Retina (tissue), 1 donor: Measurements from ENCODE around the gene NUAK1.

Source experiments
- DNase-seq: peaks from one replicate; pipeline ENCODE4 v3.0.0-alpha.2; 2016

NUAK1 gene

DNA sequence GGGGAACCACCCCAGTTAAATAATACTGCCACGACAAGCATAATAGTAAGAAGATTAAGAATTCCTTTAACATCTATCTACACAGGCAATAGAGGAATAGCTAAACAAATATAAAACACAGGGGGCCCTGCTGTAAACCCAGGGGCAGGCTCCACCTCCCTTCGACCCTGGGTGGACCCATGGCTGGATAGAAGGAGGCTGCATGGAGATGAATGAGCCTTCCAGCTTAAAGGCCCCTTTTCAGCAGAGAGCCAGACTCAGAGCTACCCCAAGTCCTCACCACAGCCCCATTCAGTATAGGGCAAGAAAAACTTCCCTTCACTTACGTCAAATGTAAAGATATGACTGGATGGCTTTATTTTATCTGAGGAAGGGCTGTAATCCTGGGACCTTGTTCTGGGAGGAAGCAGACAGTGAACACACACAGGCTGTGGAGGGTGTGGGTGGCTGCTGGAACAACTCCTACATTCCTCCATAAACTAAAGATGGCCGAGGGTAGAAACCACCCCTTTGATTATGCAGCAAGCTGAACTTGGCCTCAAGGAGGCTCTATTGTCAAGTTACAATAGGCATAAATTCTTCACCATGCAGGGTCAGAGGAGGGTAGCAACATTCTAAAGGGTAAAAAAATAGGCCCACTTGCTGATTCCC, 30.4 kb downstream of the NUAK1 start:
- peak; percentile 58 for DNase-seq

DNA sequence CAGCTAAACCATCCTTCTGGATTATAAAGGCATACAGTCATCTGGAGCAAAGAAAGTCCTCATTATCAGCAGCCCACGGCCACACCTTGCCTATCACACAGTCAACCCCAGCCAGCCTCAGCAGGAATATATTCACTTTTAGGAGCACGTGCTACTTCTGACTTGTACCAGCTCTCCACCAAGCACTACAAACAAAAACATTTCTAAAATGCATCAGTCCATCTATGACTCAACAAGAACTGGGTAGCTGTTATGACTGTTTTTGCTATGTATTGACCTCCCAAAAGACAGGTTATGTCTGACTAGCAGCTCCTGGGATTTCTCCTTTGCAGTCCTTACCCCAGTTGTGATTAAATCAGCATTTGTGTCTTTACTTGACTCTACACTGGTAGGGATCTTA, 31.2 kb downstream of the NUAK1 start:
- DNase-seq = no peak

DNA sequence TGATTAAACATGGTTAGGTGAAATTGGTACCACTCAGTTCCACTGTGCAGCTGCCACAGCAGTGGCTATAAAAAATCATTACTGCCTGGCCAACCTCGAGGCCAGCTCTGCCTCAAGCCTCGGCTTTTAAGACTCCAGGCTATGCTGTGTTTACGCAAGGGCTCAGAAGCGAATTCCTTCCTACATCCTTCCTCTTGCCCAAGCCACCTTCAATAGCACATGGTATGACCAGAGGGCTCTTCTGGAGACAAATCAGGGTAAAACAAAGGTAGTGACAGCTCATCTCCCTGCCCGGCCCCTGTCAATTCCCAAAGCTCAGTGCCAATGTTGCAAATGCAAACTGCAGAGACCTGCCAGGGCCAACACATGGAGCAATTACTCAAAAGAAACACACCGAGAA, 31.9 kb downstream of the NUAK1 start:
- DNase-seq = no peak

DNA sequence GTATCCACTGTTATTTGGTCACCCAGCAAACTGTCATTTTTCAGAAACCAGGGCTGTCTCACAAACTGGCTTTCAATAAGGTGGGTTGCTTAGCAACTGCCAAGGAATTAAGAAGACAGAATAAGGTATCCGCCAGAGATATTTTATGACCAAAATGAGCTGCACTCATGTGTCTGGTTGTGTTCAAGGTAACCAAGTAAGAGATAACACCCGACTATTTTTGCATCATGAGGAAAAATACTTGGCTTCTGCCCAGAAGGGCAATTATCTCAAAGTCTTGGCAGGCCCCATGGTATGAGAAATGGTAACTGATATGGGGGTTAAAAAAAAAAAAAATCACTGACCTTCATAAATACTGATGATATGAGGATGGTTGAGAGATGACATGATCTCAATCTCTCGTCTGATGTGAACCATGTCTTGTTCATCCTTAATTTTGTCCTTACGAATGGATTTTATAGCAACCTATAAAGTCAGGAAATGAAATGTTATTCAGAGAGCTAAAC, 32.6 kb downstream of the NUAK1 start:
- no peak for DNase-seq

DNA sequence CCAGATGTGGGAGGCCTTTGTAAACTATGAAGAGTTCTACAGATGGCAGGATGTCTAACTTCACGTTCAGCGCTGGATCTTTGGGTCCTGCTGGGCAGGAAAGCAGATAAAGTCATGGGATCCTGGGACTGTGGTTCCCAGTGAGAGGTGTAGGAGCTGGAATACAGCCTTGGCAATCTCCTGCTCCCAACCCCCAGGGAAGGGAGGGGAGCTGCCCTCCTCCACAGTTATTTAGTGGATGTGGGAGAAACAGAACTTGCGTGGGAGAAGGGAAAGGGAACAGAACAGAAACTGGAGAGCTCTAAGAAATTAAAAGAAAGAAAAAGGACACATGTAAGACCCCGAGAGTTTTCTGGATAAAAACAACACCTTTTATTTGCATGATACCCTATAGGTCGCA, 37.0 kb downstream of the NUAK1 start:
- no peak for DNase-seq

DNA sequence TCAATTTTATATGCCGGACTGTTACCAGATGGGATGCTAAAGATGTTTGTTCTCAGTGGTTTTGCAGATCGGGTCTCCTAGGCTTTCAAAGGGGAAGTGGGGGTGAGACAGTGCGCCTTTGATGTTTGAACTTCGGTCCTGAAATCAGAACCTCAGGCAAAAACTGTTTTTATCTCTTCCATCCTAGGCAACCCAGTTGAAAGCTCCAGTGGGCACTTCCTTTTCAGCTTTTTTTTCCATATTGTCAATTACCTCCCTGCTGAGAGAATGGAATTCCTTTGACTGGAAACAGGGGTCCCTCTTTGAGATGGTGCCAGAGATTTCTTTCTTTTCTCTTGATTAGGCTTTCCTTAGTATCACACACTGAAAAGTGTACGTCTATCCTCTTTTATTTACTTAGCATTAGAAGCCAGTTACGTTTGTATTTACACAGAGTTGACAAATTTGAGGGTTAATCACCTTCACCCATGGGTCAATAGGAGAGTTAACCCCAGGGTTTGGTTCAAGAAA, 40.0 kb downstream of the NUAK1 start:
- DNase-seq = no peak

DNA sequence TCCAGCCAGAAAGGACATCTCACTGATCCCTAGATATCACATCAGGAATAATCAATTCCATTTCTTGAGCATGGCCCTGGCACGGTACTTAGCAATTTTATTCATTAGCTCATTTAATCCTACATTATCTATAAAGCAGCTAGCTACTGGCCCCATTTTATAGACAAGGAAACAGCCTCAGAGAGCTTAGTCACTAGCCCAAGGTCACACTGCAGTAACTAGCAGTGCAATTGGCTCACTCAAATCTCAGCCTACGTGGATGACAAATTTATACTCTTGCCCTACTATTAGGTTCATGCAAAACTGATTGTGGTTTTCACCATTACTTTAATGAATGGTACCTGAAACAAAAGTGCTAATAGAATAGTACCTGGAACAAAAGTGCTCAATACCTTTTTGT, 41.7 kb downstream of the NUAK1 start:
- DNase-seq = no peak

DNA sequence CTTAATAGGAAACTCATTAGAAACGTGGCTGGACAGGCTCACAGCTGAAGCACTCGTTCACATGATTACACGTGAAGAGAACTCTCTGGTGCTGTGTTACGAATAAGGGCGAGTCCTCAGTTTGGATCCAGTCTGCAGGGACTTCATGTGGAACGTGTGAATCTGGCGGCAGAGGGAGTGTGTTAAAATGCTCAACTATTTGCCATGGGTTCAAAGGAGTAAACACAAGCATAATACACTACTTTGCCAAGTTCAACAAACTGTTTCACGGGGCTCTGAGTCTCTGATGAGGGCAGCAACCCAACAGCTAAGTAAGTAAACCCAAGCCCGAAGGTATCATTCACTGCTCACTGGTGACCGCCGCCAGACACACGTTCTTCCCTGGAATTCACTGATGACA, 42.4 kb downstream of the NUAK1 start:
- DNase-seq = no peak

DNA sequence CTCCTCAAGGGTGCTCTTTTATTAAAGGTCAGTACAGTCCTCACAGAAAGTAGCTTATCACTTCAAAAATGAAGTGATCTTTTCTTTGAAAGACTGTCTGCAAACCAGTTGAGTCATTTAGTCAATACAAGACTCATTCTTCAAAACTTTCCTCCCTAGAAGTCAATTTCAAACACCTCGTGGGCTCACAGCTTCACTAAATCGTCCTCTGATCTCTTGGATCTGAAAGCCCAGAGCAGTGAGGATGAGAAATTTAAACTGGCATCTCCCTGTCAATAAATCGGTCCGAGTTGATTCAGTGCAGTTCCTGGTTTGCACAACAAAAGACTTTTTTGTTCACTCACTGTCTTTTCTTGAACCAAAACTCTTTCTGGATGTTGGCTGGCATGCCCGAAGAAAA, 44.5 kb downstream of the NUAK1 start:
- DNase-seq = no peak

DNA sequence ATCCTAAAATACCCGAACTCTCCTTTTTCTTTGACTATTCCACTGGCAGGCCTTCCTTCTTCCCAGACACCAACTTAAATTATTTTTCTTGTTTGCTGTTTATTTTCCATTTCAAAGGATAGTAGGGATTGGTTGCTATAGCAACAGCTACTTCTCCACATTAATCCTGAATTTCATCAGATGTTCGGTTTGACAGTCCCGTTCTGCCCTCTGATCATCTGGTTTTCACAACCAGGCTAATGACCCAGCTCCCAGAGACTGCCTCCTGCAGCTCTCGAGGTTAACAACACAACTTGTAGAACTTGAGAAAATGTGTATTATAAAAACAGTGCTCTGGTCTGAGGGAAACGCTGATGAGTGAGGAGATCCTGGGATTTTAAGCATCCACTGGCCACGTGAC, 45.5 kb downstream of the NUAK1 start:
- no peak for DNase-seq

DNA sequence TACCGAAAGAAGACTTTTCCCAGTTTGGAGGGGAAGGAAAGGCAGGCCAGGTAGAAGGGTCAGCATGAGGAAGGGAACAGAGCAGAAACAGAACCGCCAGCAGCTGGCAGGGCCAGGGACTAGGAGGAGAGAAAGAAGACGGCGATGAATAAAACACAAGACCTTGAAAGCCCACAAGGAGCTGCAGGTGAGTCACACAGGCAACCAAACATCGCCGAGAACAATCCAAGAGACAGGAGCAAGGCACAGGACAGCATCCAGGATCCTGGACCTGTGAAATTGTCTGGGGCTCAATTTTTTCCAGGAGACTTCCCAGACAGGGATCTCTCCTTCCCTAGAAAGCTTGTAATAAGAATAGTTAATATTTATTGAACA, 47.3 kb downstream of the NUAK1 start:
- DNase-seq = no peak

DNA sequence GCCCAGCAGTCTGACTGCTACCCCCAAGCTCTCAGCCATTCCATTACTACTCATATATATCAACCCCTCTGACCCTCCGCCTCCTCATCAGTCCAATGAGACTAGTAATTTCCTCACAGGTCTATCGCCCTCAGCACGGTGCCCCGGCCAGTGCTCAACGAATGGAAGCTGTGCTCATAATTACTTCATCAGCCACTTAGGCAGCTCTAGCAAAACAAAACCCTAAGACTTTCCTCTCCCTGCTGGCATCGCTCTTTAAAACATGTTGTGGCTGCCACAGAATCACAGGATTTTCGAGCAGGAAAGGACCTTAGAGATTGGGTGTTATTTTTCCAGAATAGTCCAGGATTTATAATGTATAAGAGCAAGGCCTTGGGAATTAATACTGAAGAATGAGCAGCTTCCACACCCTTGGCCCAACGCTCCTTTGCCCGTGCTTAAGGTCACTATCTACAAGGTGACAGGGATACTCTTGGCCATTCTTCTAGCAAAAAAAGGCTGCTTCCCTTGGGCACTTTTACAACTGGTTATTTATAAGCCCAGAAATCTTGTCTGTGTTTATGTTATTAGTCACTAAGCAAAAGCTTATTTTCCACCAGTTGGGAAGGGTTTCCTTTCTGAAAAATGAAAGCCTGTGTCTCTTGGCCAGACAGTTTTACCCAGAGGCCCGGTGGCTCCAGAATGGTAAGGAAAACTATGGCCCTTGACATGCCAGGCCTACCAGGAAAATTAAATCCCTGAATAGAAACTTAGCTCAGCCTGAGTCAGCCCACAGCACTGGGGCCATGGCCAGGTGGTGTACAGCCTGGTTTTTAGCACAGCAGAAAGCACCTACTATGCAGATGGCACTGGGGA, 47.9 kb downstream of the NUAK1 start:
- no peak for DNase-seq

DNA sequence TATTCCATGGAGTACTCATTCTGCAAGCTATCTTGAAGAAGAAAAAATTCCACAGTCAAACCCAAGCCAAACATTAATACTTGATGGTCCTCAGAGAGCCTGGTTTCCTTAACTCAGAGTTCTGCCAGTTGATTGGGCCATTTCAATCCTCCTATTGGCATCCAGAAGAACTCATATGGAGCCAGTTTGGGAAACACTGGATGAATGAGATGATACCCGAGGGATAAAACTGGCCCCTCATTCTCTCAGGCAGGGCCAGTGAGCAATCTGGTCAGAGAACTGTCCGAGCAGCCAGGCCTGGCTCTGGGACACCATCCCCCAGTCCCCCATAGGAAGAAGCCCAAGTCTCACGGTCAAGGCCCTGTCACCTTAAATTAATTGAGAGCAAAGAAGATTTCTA, 48.8 kb downstream of the NUAK1 start:
- no peak for DNase-seq

DNA sequence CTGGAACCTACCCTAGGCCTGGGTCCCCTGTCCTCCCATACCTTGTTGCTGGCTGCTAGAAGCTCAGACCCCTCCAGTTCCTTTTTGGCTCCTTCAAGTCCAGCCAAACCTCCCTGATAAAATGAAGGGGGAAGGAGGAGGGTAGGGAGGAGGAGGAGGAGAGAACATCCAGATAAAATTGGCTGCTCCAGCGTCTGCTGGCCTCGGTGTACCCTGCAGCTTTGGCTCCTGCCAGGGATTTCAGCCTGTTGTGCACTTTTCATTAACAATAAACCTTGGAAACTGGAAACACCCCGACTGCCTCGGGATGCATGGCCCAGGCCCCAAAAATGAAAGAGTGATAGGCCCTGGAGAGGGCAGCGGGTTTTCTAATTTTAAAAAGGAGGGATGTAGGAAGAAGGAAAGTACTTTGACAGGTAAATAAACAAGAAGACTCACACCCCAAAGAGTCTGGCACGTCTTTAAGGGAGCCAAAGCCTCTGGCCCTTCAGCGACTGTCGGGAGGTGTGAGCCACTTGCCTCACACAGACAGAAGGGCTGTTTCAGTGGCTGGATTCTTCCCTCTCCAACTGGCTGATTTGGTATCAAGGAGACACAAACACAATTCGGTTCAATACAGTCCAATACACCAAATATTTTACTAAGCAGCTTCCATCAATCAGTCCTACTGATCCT, 49.8 kb downstream of the NUAK1 start:
- no peak for DNase-seq

DNA sequence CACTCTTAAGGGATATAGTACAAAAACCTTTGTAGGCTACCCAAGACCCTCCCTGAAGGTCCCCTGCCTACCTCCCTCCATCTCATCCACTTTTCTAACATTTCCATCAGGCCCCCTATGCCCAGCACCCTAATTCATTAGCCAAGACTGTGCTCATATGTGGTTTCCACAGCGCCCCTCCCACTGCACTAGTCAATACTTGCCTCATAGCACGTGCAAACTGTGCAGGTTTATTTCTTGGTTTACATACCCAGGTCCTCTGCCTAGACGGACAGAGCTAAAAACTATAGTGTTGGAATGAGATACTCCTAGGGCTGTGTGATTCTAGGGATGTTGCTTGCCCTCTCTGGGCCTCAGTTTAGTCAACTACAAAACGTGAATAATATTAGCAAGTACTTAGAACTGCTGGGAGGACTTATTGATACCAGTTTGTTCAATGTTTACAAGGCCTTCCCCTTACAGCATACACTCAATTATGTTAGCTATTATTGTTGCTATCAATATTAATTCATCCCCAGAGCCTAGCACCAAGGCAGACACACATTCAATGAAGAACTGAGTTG, 50.4 kb downstream of the NUAK1 start:
- DNase-seq = no peak

DNA sequence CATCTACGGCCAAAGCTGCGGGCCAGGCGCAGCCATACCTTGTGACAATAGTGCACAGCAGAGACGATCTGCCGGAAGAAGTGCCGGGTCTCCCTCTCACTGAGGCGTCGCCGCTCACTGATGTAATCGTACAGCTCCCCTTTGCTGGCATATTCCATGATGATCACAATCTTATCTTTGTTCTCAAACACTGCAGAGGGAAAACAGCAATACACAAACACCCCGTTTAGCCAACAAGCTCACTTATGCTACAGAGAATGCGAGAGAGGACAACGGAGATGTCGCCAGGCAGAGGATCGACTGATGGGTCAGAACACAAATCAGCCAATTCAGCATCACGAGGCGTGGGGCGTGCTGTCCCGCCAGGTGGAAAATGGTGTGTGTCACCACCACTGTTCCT, 52.1 kb downstream of the NUAK1 start:
- no peak for DNase-seq

DNA sequence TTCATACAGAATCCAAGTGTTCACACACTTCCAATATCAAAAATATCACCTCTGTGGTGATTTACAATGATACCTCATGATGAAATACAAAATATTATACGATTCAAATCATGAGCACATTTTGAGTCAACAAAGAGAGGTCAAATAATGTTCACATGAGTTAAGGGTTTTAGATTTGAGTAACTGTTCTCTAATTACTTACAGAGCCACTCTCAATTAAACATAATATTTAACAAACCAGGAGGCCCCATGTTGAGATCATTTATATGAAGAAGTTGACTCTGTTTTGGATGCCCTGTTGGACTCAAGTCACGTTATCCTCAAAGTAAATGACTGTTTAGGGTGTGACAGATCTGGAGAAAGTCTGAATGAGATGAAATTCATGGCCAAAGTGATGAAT, 53.5 kb downstream of the NUAK1 start:
- no peak for DNase-seq

DNA sequence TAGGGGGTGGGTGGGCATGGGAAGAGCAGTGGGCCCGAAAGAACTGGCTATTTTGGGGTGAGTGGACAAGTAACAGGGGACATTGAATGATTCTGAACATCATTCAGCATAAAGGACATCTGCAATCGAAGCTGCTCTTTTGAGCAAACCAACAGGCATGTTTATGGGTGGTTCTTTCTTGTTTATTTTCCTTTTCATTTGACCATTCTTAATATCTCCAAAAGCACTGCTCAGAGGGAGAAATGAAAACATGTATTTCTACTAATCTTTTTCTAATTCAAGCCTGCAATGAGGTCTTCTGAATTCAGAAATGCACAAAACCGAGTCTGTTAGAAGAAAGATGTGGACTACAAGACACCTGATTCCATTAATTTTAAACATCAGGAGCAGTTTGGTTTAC, 54.0 kb downstream of the NUAK1 start:
- DNase-seq = no peak

DNA sequence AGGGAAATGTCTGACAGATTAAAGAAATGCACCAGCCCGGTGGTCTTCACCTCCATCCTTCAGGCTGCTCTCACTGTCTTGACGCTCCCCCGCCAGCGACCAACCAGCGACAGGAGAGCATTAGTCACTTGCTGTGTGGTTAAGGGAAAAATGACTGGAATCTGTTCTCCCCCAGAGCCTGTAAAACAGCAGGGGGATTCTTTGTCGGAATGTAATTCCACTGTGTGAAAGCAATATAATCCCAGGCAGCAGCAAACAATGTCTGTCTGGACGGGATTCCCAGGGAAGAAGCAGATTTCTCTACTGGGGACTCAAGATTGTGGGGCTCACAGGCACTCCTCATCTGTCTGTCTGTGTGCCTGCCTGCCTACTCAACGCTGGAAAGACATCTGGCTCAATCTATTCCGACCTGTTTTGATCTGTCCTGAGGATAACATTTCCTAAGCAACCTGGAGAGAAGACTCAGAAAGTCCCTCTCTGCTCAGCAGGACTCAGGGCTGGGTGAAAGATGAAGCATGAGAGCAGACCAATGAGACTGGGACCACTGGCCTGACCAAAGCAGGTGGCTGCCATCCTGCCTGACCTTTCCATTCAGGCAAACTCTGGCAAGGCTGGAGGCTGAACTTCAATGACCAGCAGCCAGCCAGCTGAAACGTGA, 54.6 kb downstream of the NUAK1 start:
- DNase-seq = peak; percentile 47

DNA sequence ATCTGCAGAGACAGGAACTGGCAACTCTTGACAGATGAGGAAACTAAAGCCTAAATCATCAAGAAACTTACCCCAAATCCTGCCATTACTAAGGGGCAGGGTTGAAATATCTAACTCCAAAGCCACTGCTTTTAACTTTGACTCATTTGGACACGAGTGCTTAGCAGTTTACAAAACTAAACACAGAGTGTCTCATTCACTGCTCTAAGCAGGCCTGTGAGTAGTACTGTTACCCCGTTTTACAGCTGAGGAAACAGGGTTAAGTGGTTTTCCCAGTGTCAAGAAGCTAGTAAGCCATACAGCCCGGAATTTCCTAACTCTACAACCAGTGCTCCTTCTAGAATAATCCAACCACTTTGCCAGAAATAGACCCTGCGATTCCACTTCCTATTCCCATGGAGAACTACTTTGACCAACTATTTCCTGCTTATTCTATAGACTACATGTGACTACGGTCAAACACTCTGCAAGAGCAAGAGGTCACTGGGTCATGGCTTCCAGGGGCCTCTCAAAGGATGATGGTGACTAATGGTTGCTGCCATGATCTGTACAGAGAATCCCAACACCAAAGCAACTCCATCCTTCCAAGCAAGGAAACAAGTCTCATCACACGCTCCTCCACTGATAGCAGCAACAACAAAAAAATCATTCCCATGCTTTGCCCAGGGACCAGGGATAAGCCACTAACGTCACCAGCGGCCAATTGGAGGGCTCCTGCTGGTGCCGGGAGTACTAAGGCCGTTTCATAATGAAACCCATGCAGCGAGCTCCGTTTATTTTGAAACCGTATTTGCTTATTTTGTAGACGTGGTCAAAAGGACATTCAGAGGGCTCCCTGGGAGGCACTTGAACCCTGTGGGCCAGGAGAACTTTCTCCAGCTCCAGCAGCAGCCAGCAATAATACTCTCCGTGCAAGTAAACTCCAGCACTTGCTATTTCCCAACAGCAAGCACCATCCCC, 56.3 kb downstream of the NUAK1 start:
- no peak for DNase-seq

DNA sequence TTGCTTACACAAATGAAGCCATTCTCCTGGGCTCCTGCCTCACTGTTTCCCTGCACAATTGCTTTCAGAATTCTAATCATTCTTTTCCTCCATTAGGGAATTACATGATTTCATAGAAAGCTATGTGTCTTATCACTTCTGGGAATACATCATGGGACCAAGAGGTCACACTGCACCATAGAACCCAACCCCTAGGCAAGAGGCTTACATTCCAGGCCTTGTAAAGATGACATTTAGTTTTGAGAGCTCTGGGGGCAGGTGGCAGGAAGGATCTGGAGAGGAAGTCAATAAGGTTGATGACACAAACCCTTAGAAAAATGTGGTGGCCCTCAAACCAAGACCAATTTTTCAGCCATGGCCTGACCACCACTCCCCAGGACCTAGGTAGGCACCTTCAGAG, 57.1 kb downstream of the NUAK1 start:
- DNase-seq = no peak

DNA sequence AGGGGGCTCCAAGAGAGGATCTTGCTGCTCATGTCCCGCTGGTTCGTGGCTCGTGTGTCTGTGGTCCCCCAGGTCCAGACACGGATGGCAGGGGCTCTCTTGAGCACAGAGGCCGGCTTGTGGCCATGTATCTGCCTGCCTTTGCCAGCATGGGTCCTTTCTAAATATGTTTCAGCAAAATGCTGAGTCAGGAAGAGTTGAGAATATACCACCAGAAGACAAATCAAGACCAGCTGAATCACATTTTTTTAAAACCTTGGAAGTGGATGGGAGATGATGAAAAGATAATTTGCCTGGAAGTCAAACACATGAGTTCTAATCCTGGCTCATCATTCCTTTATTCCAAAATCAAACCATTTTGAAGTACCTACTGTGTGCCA, 58.0 kb downstream of the NUAK1 start:
- no peak for DNase-seq
